OCI-LY7 (cell line): ENCODE measurements around the gene ADAMTS4. TPM values are rescaled to one million over a fixed set of nuclear protein-coding genes. Genes with fewer than 3 reads are reported as not detected.

Experiments
- BruUV-seq: library from RNA; stranded (reverse); fragments of 400-500 nt; replicated peaks from 2 replicates; lab custom pipeline; 2021; lab: Mats Ljungman, UMichigan
- CTCF ChIA-PET: fragments of 300-600 bp; sonication (Branson Sonifier 250); formaldehyde crosslinking; loops from one replicate; lab custom pipeline; 2022; ENCODE audit warnings: antibody characterized with exemption; ENCODE audit not compliant: unreplicated experiment; lab: Charles Lee
- POLR2A ChIA-PET: fragments of 300-600 bp; sonication (Branson Sonifier 250); formaldehyde crosslinking; loops from one replicate; lab custom pipeline; 2022; ENCODE audit warnings: antibody characterized with exemption; lab: Charles Lee
- DNase-seq: peaks from one replicate; pipeline ENCODE4 v3.0.0-alpha.2; 2015; ENCODE audit warnings: low spot score
- H2AFZ ChIP-seq: fragments of 200-600 bp; sonication (generic), shearing (Covaris generic); 2 replicates; pipeline ENCODE4 v1.6.1; 2014; ENCODE audit warnings: mild to moderate bottlenecking, antibody characterized with exemption, low read length, moderate library complexity
- H3K27ac ChIP-seq: fragments of 200-600 bp; sonication (generic); 2 replicates; pipeline ENCODE4 v1.5.1; 2014; ENCODE audit warnings: mixed run types, low read depth, mild to moderate bottlenecking, moderate library complexity, low read length, inconsistent platforms; ENCODE audit not compliant: poor library complexity, severe bottlenecking
- H3K36me3 ChIP-seq: fragments of 200-600 bp; sonication (generic); 2 replicates; pipeline ENCODE4 v1.6.1; 2014; ENCODE audit warnings: mild to moderate bottlenecking, antibody characterized with exemption, low read length, moderate library complexity, mixed read lengths; ENCODE audit not compliant: insufficient read depth
- H3K4me1 ChIP-seq: fragments of 200-600 bp; sonication (generic); 2 replicates; pipeline ENCODE4 v1.5.1; 2014; ENCODE audit warnings: mild to moderate bottlenecking, low read length; ENCODE audit not compliant: insufficient read depth, poor library complexity, severe bottlenecking
- H3K4me2 ChIP-seq: fragments of 200-600 bp; sonication (generic); 2 replicates; pipeline ENCODE4 v1.6.1; 2014; ENCODE audit warnings: mild to moderate bottlenecking, low read length
- H3K4me3 ChIP-seq: fragments of 200-600 bp; sonication (generic); 2 replicates; pipeline ENCODE4 v1.5.1; 2014; ENCODE audit warnings: mild to moderate bottlenecking, low read depth, low read length; ENCODE audit not compliant: poor library complexity, severe bottlenecking
- H3K79me2 ChIP-seq: fragments of 200-600 bp; sonication (generic); 2 replicates; pipeline ENCODE4 v1.6.1; 2016; ENCODE audit warnings: low read depth, mild to moderate bottlenecking, low read length, moderate library complexity, mixed read lengths; ENCODE audit not compliant: insufficient read depth
- H3K9me2 ChIP-seq: fragments of 200-600 bp; sonication (generic); 2 replicates; pipeline ENCODE4 v1.6.1; 2016; ENCODE audit warnings: mild to moderate bottlenecking, low read length, mixed read lengths; ENCODE audit not compliant: insufficient read depth
- H3K9me3 ChIP-seq: fragments of 200-600 bp; sonication (generic); 2 replicates; pipeline ENCODE4 v1.6.1; 2014; ENCODE audit warnings: mild to moderate bottlenecking, mixed run types, low read length, mixed read lengths
- H4K20me1 ChIP-seq: fragments of 200-600 bp; sonication (generic); 2 replicates; pipeline ENCODE4 v1.6.1; 2014; ENCODE audit warnings: mild to moderate bottlenecking, antibody characterized with exemption, low read length, moderate library complexity, mixed read lengths; ENCODE audit not compliant: insufficient read depth
- CTCF ChIP-seq: fragments of 200-600 bp; sonication (generic); conservative IDR thresholded peaks from 2 replicates; pipeline ENCODE4 v1.5.1; 2014; ENCODE audit warnings: mild to moderate bottlenecking, antibody characterized with exemption, low read length, moderate library complexity, mixed read lengths
- EZH2phosphoT487 ChIP-seq: fragments of 200-600 bp; sonication (generic); IDR thresholded peaks from 2 replicates; pipeline ENCODE4 v1.6.1; 2018; ENCODE audit warnings: low read depth, borderline replicate concordance, mild to moderate bottlenecking, mixed run types, antibody characterized with exemption, low read length, moderate library complexity, mixed read lengths
- intact Hi-C: fragments of 100-400 bp; cut with micrococcal nuclease; formaldehyde crosslinking; loops from one replicate; pipeline ENCODE4 v1.10.0; 2022; ENCODE audit not compliant: unreplicated experiment
- total RNA-seq, 2 experiments: library from RNA; depleted of rRNA in 1 of 2; stranded (reverse); fragments of >200 nt in 1 of 2; shearing (Covaris generic) in 1 of 2; gene quantifications; 2 replicates each; pipeline ENCODE4 v1.2.3, GENCODE V29; 2014 to 2022

ADAMTS4 gene
- total RNA-seq, 2 experiments from 2014 or later, result 0.03 to 0.15 TPM

DNA sequence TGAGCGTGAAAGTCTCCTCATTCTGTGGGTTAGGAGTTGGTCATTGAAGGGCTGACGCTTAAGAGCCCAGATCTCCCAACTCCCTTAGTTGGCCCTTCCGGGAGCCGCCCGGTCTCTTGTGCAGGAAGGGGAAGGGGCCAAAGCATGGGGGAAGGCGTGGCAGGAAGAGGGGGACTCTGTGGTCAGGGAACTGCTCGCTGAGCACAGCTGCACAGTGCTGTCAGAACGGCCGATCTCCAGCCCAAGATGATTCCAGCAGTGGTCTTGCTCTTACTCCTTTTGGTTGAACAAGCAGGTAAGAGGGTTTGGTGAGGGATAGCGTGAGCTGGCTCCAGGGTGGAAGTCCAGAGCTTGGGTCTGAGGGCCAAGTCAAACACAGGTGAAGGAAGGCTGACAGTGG is 16.2 kb upstream of the ADAMTS4 start, which contains the start of gene FCER1G:
TSS of gene FCER1G (plus strand) at position 220 of the 400 bp plus-strand sequence. CDS start at position 247, 27 bp downstream.
- Histone ChIP-seq H3K36me3 (peaks cover 43% of the 10 kb centered on the region), H3K4me3 (no peak within 1 kb of the TSS), H4K20me1 (no peaks in the 10 kb centered on the region), H2AFZ (no peak within 1 kb of the TSS), H3K79me2 (no peaks in the 10 kb centered on the region), H3K27ac (no peak within 1 kb of the TSS), H3K4me2 (no peak within 1 kb of the TSS), H3K9me2 (no peaks in the 10 kb centered on the region), H3K4me1 (peaks cover 37% of the 10 kb centered on the region), H3K9me3 (no peaks in the 10 kb centered on the region)
- ChIA-PET POLR2A (interaction anchor here (0.7 to 2.9 kb wide), 4 partner anchors 10 to 439 kb away, joined by 3 to 18 read pairs (median 4); partner anchors contain the start of genes NDUFS2 and TOMM40L), CTCF (no interaction called here)
- TF ChIP-seq EZH2phosphoT487, result no peak
- no peak for TF ChIP-seq CTCF
- DNase-seq, result no peak
- no TSS peak for BruUV-seq
- intact Hi-C loops, result no loop called here

- Histone ChIP-seq H3K27ac (no peak overlapping the region), H4K20me1 (no peaks in the 10 kb centered on the region), H3K36me3 (peaks cover 50% of the 10 kb centered on the region), H2AFZ (no peak overlapping the region), H3K4me3 (no peak overlapping the region), H3K4me1 (peaks cover 41% of the 10 kb centered on the region), H3K79me2 (no peaks in the 10 kb centered on the region), H3K9me3 (no peaks in the 10 kb centered on the region), H3K9me2 (no peaks in the 10 kb centered on the region), H3K4me2 (no peak overlapping the region)
- no peak for DNase-seq
- no TSS peak for BruUV-seq
- ChIA-PET CTCF (no interaction called here), POLR2A (interaction anchor here (0.7 kb wide), 2 partner anchors 11 to 438 kb away, joined by 3 to 4 read pairs; no protein-coding TSS in a partner anchor)
- intact Hi-C loops, result no loop called here
- no peak for TF ChIP-seq CTCF
- TF ChIP-seq EZH2phosphoT487, result no peak
These were observed 15.5 kb upstream of the ADAMTS4 start for GRCh38 chr1:161214369-161214768.

DNA sequence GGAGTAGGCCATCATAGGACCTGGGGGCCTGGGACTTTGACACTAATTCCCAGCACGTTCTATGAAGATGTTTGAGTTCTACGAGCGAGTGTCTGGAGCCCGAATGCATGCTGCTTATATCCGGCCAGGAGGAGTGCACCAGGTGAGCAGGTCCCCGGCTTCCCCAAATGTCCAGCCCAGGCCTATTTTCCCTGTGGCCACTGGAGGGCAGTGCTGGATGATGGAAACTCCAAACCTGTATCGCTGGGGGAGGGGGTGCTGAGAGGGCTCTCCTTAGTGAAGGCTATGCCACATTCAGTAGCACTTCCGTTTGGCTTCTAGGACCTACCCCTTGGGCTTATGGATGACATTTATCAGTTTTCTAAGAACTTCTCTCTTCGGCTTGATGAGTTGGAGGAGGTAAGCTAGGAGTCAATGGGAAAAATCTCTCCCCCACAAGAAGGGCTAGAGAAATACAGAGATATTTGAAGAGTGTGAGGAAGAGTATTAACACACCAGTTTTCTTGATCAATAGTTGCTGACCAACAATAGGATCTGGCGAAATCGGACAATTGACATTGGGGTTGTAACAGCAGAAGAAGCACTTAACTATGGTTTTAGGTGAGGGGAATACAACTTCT is 11.0 kb upstream of the ADAMTS4 start:
- ChIA-PET CTCF (interaction anchor here (0.6 to 2.0 kb wide), 2 partner anchors 13 to 16 kb away, joined by 4 to 8 read pairs; partner anchors contain the start of gene TOMM40L), POLR2A (no interaction called here)
- Histone ChIP-seq H3K4me3 (no peak overlapping the region), H3K4me2 (no peak overlapping the region), H3K9me2 (no peaks in the 10 kb centered on the region), H3K9me3 (no peaks in the 10 kb centered on the region), H3K27ac (no peak overlapping the region), H2AFZ (no peak overlapping the region), H3K36me3 (peaks cover 78% of the 10 kb centered on the region), H3K79me2 (no peaks in the 10 kb centered on the region), H3K4me1 (peaks cover 13% of the 10 kb centered on the region), H4K20me1 (no peaks in the 10 kb centered on the region)
- DNase-seq, result peak; percentile 85
- no TSS peak for BruUV-seq
- intact Hi-C loops, result loop anchor here (1.0 kb wide), 1 partner anchor 15 kb away; no protein-coding TSS in a partner anchor
- TF ChIP-seq EZH2phosphoT487, result no peak
- TF ChIP-seq CTCF, result peak; percentile 96
